ENCODE results near the gene IL16. TPM values are rescaled to one million over a fixed set of nuclear protein-coding genes. Genes with fewer than 3 reads are reported as not detected.

Gene IL16
- total RNA-seq, 2 experiments from 2014 or later, result 80.8 to 83.2 TPM

DNA sequence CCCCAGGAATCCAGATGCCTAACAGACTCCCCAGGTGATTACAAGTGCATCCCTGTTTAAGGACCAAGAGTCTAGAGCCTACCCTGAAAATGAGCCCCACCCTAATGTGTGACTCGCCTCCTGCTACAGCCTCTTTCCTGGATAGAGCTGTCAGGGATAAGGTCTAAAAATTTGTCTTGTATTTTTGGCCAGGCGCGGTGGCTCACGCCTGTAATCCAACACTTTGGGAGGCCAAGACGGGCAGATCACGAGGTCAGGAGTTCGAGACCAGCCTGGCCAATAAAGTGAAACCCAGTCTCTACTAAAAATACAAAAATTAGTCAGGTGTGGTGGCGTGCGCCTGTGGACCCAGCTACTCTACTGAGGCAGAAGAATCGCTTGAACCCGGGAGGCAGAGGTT is 166.1 kb downstream of the IL16 start:
- ChIA-PET CTCF (interaction anchor here (1.0 kb wide), 1 partner anchor 11 kb away, joined by 3 read pairs; no protein-coding TSS in a partner anchor), POLR2A (no interaction called here)

GRCh38 chr15:81363276-81363675 is 166.6 kb downstream of the IL16 start:
- POLR2A ChIA-PET, result no interaction called here
- CTCF ChIA-PET, result no interaction called here

Other genes starting within 250 kb of the IL16 start
- gene MESD, start 207.1 kb upstream of the IL16 start, total RNA-seq, result 10 to 100 TPM; 26.5 to 28.1 TPM
- 10 to 100 TPM; 37.4 to 37.8 TPM for gene TLNRD1, start 196.0 kb upstream of the IL16 start, total RNA-seq
- not detected for gene CFAP161, start 62.6 kb upstream of the IL16 start, total RNA-seq
- 1 to 10 TPM; 4.3 to 4.6 TPM for gene STARD5, start 127.3 kb downstream of the IL16 start, total RNA-seq
- not detected for gene TMC3, start 177.3 kb downstream of the IL16 start, total RNA-seq

Data from activated CD8-positive, alpha-beta memory T cell treated with anti-CD3 and anti-CD28 coated beads for 36 hours (primary cell).